H9 (cell line): ENCODE measurements around the gene NOVA1. TPM values are rescaled to one million over a fixed set of nuclear protein-coding genes. Genes with fewer than 3 reads are reported as not detected.

Experiments
- DNase-seq: peaks from one replicate; pipeline ENCODE4 v3.0.0-alpha.2; 2017
- H2AFZ ChIP-seq: one replicate; pipeline ENCODE4 v1.6.1; 2013; ENCODE audit warnings: mild to moderate bottlenecking, low read length, control low read depth, moderate library complexity
- H2AK5ac ChIP-seq: 2 replicates; pipeline ENCODE4 v1.6.1; 2013; ENCODE audit warnings: low read length, control low read depth, mixed read lengths; ENCODE audit not compliant: insufficient read length
- H2BK120ac ChIP-seq: one replicate; pipeline ENCODE4 v1.6.1; 2013; ENCODE audit warnings: low read depth, mild to moderate bottlenecking, low read length, control low read depth, inconsistent platforms; ENCODE audit not compliant: poor library complexity, severe bottlenecking
- H2BK12ac ChIP-seq: 2 replicates; pipeline ENCODE4 v1.6.1; 2013; ENCODE audit warnings: low read length, control low read depth, mixed read lengths, low read depth; ENCODE audit not compliant: insufficient read length
- H2BK15ac ChIP-seq: 2 replicates; pipeline ENCODE4 v1.6.1; 2013; ENCODE audit warnings: low read depth, low read length, control low read depth
- H2BK20ac ChIP-seq: one replicate; pipeline ENCODE4 v1.6.1; 2013; ENCODE audit warnings: low read depth, mild to moderate bottlenecking, low read length, control low read depth, inconsistent platforms; ENCODE audit not compliant: poor library complexity, severe bottlenecking
- H2BK5ac ChIP-seq: 2 replicates; pipeline ENCODE4 v1.6.1; 2013; ENCODE audit warnings: low read length, control low read depth, mixed read lengths; ENCODE audit not compliant: insufficient read length
- H3K14ac ChIP-seq: 2 replicates; pipeline ENCODE4 v1.6.1; 2013; ENCODE audit warnings: low read length, control low read depth; ENCODE audit not compliant: insufficient read depth
- H3K18ac ChIP-seq: 2 replicates; pipeline ENCODE4 v1.6.1; 2013; ENCODE audit warnings: low read depth, mild to moderate bottlenecking, mixed read lengths, low read length, control low read depth; ENCODE audit not compliant: insufficient read length
- H3K23ac ChIP-seq: 2 replicates; pipeline ENCODE4 v1.6.1; 2013; ENCODE audit warnings: low read length, control low read depth, mixed read lengths, low read depth; ENCODE audit not compliant: insufficient read length
- H3K23me2 ChIP-seq: 2 replicates; pipeline ENCODE4 v1.6.1; 2013; ENCODE audit warnings: low read depth, mild to moderate bottlenecking, mixed read lengths, low read length, control low read depth; ENCODE audit not compliant: insufficient read length, poor library complexity, severe bottlenecking
- H3K27ac ChIP-seq: 2 replicates; pipeline ENCODE4 v1.5.1; 2013; ENCODE audit warnings: low read length, control low read depth, mixed read lengths, low read depth; ENCODE audit not compliant: insufficient read length
- H3K27me3 ChIP-seq: 2 replicates; pipeline ENCODE4 v1.6.1; 2013; ENCODE audit warnings: low read length, control low read depth, inconsistent platforms; ENCODE audit not compliant: insufficient read depth
- H3K4ac ChIP-seq: 2 replicates; pipeline ENCODE4 v1.6.1; 2013; ENCODE audit warnings: low read depth, mild to moderate bottlenecking, control low read depth, inconsistent platforms, low read length, moderate library complexity
- H3K4me1 ChIP-seq: 2 replicates; pipeline ENCODE4 v1.6.1; 2013; ENCODE audit warnings: low read length, control low read depth, inconsistent platforms; ENCODE audit not compliant: insufficient read depth
- H3K4me2 ChIP-seq: 2 replicates; pipeline ENCODE4 v1.6.1; 2013; ENCODE audit warnings: low read length, control low read depth, mixed read lengths; ENCODE audit not compliant: insufficient read length, insufficient read depth
- H3K56ac ChIP-seq: 2 replicates; pipeline ENCODE4 v1.6.1; 2013; ENCODE audit warnings: low read depth, mild to moderate bottlenecking, mixed read lengths, low read length, control low read depth; ENCODE audit not compliant: insufficient read length
- H3K79me1 ChIP-seq: 2 replicates; pipeline ENCODE4 v1.6.1; 2013; ENCODE audit warnings: low read depth, mild to moderate bottlenecking, moderate library complexity, low read length, control low read depth, inconsistent platforms; ENCODE audit not compliant: insufficient read depth, poor library complexity, severe bottlenecking
- H3K79me2 ChIP-seq: 2 replicates; pipeline ENCODE4 v1.6.1; 2013; ENCODE audit warnings: low read length, control low read depth, inconsistent platforms; ENCODE audit not compliant: insufficient read depth
- H3K9ac ChIP-seq: 2 replicates; pipeline ENCODE4 v1.6.1; 2013; ENCODE audit warnings: low read length, control low read depth, mixed read lengths; ENCODE audit not compliant: insufficient read length; ENCODE audit errors: extremely low read depth
- H3K9me3 ChIP-seq: one replicate; pipeline ENCODE4 v1.6.1; 2013; ENCODE audit warnings: low read depth, low read length, inconsistent platforms; ENCODE audit not compliant: control insufficient read depth
- H3T11ph ChIP-seq: one replicate; pipeline ENCODE4 v1.6.1; 2013; ENCODE audit warnings: mild to moderate bottlenecking, low read length, control low read depth, inconsistent platforms
- H4K20me1 ChIP-seq: one replicate; pipeline ENCODE4 v1.6.1; 2013; ENCODE audit not compliant: control insufficient read depth, insufficient read length, insufficient read depth
- H4K5ac ChIP-seq: 2 replicates; pipeline ENCODE4 v1.6.1; 2013; ENCODE audit warnings: low read depth, mild to moderate bottlenecking, mixed read lengths, low read length, control low read depth; ENCODE audit not compliant: insufficient read length
- H4K8ac ChIP-seq: replicated peaks from 2 replicates; pipeline ENCODE4 v1.6.1; 2013; ENCODE audit warnings: low read length, control low read depth, mixed read lengths, low read depth; ENCODE audit not compliant: insufficient read length
- H4K91ac ChIP-seq: 2 replicates; pipeline ENCODE4 v1.6.1; 2013; ENCODE audit warnings: low read depth, mild to moderate bottlenecking, moderate library complexity, mixed read lengths, low read length, control low read depth; ENCODE audit not compliant: insufficient read length
- H3K27ac Mint-ChIP-seq, 3 experiments: 2 replicates in 2 of 3; 3 replicates in 1 of 3; pipeline ENCODE4 v1.8.0; 2020 to 2021; ENCODE audit warnings: mixed read lengths in 3 of 3, mild to moderate bottlenecking in 1 of 3, moderate library complexity in 1 of 3
- H3K27me3 Mint-ChIP-seq: 2 replicates; pipeline ENCODE4 v1.8.0; 2021; ENCODE audit warnings: low read depth, mild to moderate bottlenecking, moderate library complexity, mixed read lengths
- H3K36me3 Mint-ChIP-seq, 3 experiments: 2 replicates in 2 of 3; 3 replicates in 1 of 3; pipeline ENCODE4 v1.8.0; 2020 to 2021; ENCODE audit warnings: low read depth in 3 of 3, mixed read lengths in 3 of 3; ENCODE audit not compliant: insufficient read depth in 1 of 3
- H3K4me1 Mint-ChIP-seq, 2 experiments: 2 replicates each; pipeline ENCODE4 v1.8.0; 2020; ENCODE audit warnings: mixed read lengths in 2 of 2
- H3K4me3 Mint-ChIP-seq, 2 experiments: 2 replicates in 1 of 2; 3 replicates in 1 of 2; pipeline ENCODE4 v1.8.0; 2020 to 2021; ENCODE audit warnings: mild to moderate bottlenecking in 2 of 2, mixed read lengths in 2 of 2, moderate library complexity in 1 of 2
- H3K9me3 Mint-ChIP-seq, 2 experiments: 2 replicates in 1 of 2; 3 replicates in 1 of 2; pipeline ENCODE4 v1.8.0; 2020; ENCODE audit warnings: mild to moderate bottlenecking in 2 of 2, mixed read lengths in 2 of 2, moderate library complexity in 1 of 2
- WGBS: extraction: QIAGEN DNeasy Blood & Tissue Kit; methylation state at CpG from one replicate; pipeline ENCODE4 v1.1.7; 2013; ENCODE audit warnings: missing lambda C conversion rate, low lambda C conversion rate, mixed read lengths; ENCODE audit not compliant: insufficient read length; ENCODE audit errors: extremely low coverage; 5-methylcytosine and 5-hydroxymethylcytosine counted together
- total RNA-seq: library from RNA; stranded (reverse); gene quantifications from 2 replicates; pipeline ENCODE4 v1.2.1, GENCODE V29; 2021
- TF ChIP-seq, protein P1 (sequence below): fragments of 200-600 bp; sonication (generic); conservative IDR thresholded peaks from 3 replicates; pipeline ENCODE4 v1.8.0; 2021; ENCODE audit warnings: antibody characterized with exemption, mild to moderate bottlenecking

Gene NOVA1
- total RNA-seq, 1 experiment from 2014 or later, result 13.8 TPM

DNA sequence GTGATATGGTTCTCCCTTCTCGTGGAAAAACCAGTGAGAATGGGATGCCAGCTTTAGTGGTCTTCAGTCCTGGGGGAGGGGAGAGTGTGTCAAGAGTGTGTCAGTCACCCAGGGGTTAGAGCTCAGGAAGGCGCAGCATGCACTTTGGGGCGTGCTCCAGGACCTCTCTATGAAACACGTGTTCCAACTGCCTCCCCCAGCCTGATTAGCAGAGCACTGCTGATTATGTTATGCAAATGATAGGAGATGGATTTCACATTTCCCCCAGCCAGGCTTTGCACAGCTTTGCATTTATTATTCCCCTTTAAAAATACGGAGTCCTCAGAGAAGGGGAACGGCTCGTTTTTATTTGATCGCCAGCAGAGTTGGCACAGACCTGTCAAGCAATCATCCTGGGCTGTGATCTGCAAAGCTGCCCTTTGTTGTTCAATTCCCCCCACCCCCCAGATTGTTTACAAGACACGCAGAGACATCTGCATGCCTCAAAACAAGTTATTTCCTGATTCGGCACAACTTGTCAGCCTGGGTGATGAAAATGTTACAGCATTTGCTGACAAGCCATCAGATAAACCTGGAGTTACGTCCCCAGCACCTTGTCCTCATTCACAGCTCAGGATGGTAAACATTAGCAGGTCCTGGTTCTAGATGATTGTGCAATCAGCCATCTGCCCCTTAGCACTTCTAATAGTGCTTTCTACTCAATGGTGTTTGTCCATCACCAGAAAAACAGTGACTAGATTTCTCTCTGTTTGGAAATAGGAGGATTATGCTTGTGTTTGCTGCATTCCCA, 196.5 kb downstream of the NOVA1 start:
- no peak overlapping the region for H3T11ph ChIP-seq
- H4K91ac ChIP-seq, result no peak overlapping the region
- no peak overlapping the region for H4K5ac ChIP-seq
- TF ChIP-seq, protein P1, sequence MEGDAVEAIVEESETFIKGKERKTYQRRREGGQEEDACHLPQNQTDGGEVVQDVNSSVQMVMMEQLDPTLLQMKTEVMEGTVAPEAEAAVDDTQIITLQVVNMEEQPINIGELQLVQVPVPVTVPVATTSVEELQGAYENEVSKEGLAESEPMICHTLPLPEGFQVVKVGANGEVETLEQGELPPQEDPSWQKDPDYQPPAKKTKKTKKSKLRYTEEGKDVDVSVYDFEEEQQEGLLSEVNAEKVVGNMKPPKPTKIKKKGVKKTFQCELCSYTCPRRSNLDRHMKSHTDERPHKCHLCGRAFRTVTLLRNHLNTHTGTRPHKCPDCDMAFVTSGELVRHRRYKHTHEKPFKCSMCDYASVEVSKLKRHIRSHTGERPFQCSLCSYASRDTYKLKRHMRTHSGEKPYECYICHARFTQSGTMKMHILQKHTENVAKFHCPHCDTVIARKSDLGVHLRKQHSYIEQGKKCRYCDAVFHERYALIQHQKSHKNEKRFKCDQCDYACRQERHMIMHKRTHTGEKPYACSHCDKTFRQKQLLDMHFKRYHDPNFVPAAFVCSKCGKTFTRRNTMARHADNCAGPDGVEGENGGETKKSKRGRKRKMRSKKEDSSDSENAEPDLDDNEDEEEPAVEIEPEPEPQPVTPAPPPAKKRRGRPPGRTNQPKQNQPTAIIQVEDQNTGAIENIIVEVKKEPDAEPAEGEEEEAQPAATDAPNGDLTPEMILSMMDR, result no peak
- H2BK12ac ChIP-seq, result no peak overlapping the region
- H4K20me1 ChIP-seq, result no peaks in the 10 kb centered on the region
- H2BK5ac ChIP-seq, result no peak overlapping the region
- H3K14ac ChIP-seq, result no peak overlapping the region
- no peak overlapping the region for H3K23ac ChIP-seq
- no peaks in the 10 kb centered on the region for H3K79me2 ChIP-seq
- H3K27me3 ChIP-seq, result no peaks in the 10 kb centered on the region
- no peak overlapping the region for H3K4ac ChIP-seq
- no peak overlapping the region for H2BK15ac ChIP-seq
- no peak overlapping the region for H3K56ac ChIP-seq
- peak overlapping the region in 1 of 3 experiments; percentile 16; a peak in 1 of 7 replicates for H3K27ac Mint-ChIP-seq
- peaks cover 12 to 14% of the 10 kb centered on the region in 2 experiments; a peak in 3 of 4 replicates for H3K4me1 Mint-ChIP-seq
- WGBS, result no CpG with 5 or more reads among the region's 11 CpGs
- H4K8ac ChIP-seq, result no peak overlapping the region
- H3K4me2 ChIP-seq, result no peak overlapping the region
- H3K79me1 ChIP-seq, result no peaks in the 10 kb centered on the region
- no peaks in the 10 kb centered on the region for H3K27me3 Mint-ChIP-seq
- H2BK20ac ChIP-seq, result no peak overlapping the region
- no peaks in the 10 kb centered on the region; the same call in 1 of the 2 replicates for H3K4me1 ChIP-seq
- no peaks in the 10 kb centered on the region for H3K36me3 Mint-ChIP-seq
- H2BK120ac ChIP-seq, result no peak overlapping the region
- no peak overlapping the region for H3K18ac ChIP-seq
- no peak overlapping the region for H2AFZ ChIP-seq
- H2AK5ac ChIP-seq, result no peak overlapping the region
- DNase-seq, result no peak
- H3K27ac ChIP-seq, result no peak overlapping the region
- H3K9ac ChIP-seq, result no peak overlapping the region
- H3K23me2 ChIP-seq, result no peaks in the 10 kb centered on the region
- no peaks in the 10 kb centered on the region for H3K9me3 Mint-ChIP-seq
- no peak overlapping the region for H3K4me3 Mint-ChIP-seq
- H3K9me3 ChIP-seq, result no peaks in the 10 kb centered on the region
